ENCODE results near the gene GTF2F1. TPM values are rescaled to one million over a fixed set of nuclear protein-coding genes. Genes with fewer than 3 reads are reported as not detected.
A peak's percentile ranks its signal among the peaks of the same experiment; 100 is the strongest.

GTF2F1 gene
- total and polyA plus RNA-seq, 8 donors, result 28.3 to 49.3 (median 35.9) TPM

GRCh38 chr19:6375411-6376010 is 17.5 kb downstream of the GTF2F1 start, which contains the start of gene PSPN:
Gene PSPN (minus strand): TSS chr19:6375933. CDS start chr19:6375849, 84 bp downstream.
- DNase-seq, result peak in 1 of 6 donors; percentile 81

GRCh38 chr19:6374711-6375410 is 18.1 kb downstream of the GTF2F1 start:
- FAIRE-seq (no peak), DNase-seq (peak in 1 of 6 donors; percentile 64), ATAC-seq (no peak)
- WGBS, 2 donors, result 90 to 91% methylated on average over 29 of the region's 29 CpGs
- no peaks in the 10 kb centered on the region for H3K27me3 ChIP-seq
- H3K27ac ChIP-seq, result no peak overlapping the region
- no peak for TF ChIP-seq CTCF (IDR thresholded peaks at IDR 0.05)
- peaks cover 0 to 9% (median 4%) of the 10 kb centered on the region in 3 donors for H3K36me3 ChIP-seq
- peaks cover 0 to 4% (median 0%) of the 10 kb centered on the region in 3 donors for H3K4me1 ChIP-seq
- H3K9me3 ChIP-seq, result no peaks in the 10 kb centered on the region
- intact Hi-C loops (cut with DNase I), result no loop called here
- no peak overlapping the region for H3K4me3 ChIP-seq

More at GRCh38 chr19:6375411-6376010, 17.5 kb downstream of the GTF2F1 start, which contains the start of gene PSPN:
- 87 to 89% methylated on average over 23 to 25 of the region's 25 CpGs for WGBS, 2 donors
- Histone ChIP-seq H3K4me3 (no peak within 1 kb of the TSS), H3K4me1 (peaks cover 0 to 4% (median 0%) of the 10 kb centered on the region in 3 donors), H3K27me3 (no peaks in the 10 kb centered on the region), H3K36me3 (peaks cover 0 to 16% (median 11%) of the 10 kb centered on the region in 3 donors), H3K9me3 (no peaks in the 10 kb centered on the region), H3K27ac (no peak within 1 kb of the TSS)
- TF ChIP-seq CTCF (IDR thresholded peaks at IDR 0.05), result no peak
- no peak for FAIRE-seq
- intact Hi-C loops (cut with DNase I), result no loop called here
- ATAC-seq, result no peak

- FAIRE-seq (no peak), DNase-seq (peak in 4 of 6 donors; percentile 51 to 82 (median 62)), ATAC-seq (no peak)
- H3K9me3 ChIP-seq, result no peaks in the 10 kb centered on the region
- WGBS, 2 donors, result 84% methylated on average over 29 of the region's 29 CpGs
- intact Hi-C loops (cut with DNase I), result no loop called here
- H3K4me1 ChIP-seq, result peaks cover 0 to 4% (median 0%) of the 10 kb centered on the region in 3 donors
- no peak for TF ChIP-seq CTCF (IDR thresholded peaks at IDR 0.05)
- H3K36me3 ChIP-seq, result peaks cover 0 to 3% (median 0%) of the 10 kb centered on the region in 3 donors
- no peak overlapping the region for H3K4me3 ChIP-seq
- H3K27me3 ChIP-seq, result no peaks in the 10 kb centered on the region
- H3K27ac ChIP-seq, result no peak overlapping the region
Observed at GRCh38 chr19:6374161-6374709, 18.7 kb downstream of the GTF2F1 start.

DNA sequence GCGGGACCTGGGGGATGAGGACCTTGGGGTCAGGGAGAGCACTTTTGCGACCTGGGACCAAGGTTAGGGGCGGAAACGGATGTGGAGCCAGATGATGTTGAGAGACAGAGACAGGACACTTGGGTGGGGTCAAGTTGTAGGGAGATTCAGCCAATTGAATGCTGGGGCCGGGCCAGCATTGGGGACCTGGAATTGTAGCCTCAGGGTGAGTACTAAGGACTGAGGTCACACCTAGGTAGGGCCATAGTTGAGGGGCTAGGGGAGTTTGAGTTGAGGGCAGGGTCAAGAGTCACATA is 19.2 kb downstream of the GTF2F1 start:
- no peaks in the 10 kb centered on the region for H3K36me3 ChIP-seq
- H3K9me3 ChIP-seq, result no peaks in the 10 kb centered on the region
- DNase-seq (no peak), ATAC-seq (no peak), FAIRE-seq (no peak)
- TF ChIP-seq CTCF (IDR thresholded peaks at IDR 0.05), result no peak
- H3K4me3 ChIP-seq, result peak overlapping the region in 2 of 4 donors; percentile 89 to 95
- peaks cover 0 to 4% (median 0%) of the 10 kb centered on the region in 3 donors for H3K4me1 ChIP-seq
- no peaks in the 10 kb centered on the region for H3K27me3 ChIP-seq
- peak overlapping the region in 2 of 4 donors; percentile 30 to 97 for H3K27ac ChIP-seq
- WGBS, 2 donors, result 39 to 58% methylated on average over 5 of the region's 5 CpGs
- intact Hi-C loops (cut with DNase I), result no loop called here
